Stimulated activated CD4-positive, alpha-beta T cell treated with anti-CD3 and anti-CD28 coated beads, Interleukin-4, amount 100 ng/mL, for 48 hours (primary cell): ENCODE results near the gene PANK4.
"Not testable (repeated sequence)": the region's sequence is repeated elsewhere in the genome, so short reads cannot be mapped to it uniquely, and the experiment has no call there.

Experiments
- DNase-seq, 2 donors: peaks; one replicate each; pipeline ENCODE4 v3.0.0-alpha.2; 2020; ENCODE audit warnings: low read depth in 2 of 2

Gene PANK4

DNA sequence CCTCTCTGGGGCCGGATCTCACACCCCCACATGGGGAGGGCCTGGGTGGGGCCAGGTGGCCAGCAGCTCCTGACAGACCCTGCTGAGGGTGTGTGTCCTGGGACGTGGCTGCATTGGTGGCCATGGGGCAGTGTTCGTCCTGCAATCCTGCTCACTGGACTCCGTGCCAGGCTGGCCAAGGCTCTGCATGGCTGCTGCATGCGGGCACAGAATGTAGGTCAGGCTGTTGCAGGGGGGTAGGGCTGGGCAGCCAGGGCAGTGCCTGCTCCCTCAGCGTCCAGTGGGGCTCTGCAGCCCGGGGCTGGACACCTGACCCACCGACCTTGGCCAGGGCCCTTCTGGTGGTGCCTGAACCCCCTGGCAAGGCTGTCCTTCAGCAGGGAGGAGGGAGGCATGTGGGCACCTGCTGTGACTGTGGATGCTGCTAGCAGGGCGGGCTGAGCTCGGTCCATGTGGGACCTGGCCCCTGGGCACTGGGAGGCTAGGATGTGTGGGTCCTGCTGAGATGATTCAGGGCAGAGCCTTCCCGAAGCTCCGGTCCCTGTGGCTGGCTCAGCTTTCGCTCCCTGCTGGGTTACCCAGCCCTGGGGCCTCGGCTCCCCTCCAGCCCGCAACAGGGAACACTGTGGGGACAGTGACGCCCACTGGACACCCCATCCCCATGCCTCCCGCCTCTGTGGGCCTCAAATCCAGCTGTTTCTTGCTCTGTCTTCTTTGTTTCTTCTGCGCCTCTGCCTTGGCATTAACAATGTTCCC, 65.2 kb downstream of the PANK4 start:
- DNase-seq = no peak

DNA sequence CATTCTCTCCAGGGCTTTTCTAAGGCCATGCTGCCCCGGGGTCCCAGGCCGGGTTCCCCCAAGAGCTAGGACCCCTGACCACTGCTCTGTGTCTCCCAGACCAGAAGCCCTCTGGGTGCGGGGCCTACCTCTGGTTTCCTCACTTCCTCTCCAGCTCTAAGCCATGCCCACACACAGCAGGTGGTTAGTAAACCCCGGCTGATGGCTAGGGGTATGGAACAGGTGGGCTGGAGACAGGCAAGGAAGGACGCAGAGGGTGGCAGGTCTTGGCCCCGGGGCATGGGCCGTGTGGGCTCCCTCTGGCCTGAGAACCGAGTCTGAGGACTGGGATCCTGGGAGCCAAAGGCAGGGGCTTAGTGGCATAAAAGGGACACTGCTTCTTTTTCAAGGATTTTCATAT, 66.2 kb downstream of the PANK4 start:
- DNase-seq = no peak

DNA sequence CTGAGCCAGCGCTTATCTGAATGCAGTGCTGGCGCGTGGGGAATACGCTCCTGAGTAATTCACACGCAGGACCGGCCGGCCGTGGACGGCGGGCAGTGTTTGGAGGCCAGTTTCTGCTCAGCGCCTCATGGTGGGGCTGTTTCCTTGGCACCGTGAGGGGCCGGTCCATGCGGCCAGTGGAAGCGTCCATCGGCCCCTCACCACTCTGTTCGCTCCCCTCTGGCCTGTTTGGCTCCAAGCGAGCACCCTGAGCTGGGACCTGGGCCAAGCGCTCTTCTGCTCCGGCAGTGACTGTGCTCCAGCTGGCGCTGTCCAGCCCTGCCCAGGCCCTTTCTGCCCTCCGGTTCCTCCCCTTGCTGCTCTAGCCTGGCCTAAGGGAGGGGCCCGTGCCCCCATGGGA, 66.6 kb downstream of the PANK4 start:
- no peak for DNase-seq

DNA sequence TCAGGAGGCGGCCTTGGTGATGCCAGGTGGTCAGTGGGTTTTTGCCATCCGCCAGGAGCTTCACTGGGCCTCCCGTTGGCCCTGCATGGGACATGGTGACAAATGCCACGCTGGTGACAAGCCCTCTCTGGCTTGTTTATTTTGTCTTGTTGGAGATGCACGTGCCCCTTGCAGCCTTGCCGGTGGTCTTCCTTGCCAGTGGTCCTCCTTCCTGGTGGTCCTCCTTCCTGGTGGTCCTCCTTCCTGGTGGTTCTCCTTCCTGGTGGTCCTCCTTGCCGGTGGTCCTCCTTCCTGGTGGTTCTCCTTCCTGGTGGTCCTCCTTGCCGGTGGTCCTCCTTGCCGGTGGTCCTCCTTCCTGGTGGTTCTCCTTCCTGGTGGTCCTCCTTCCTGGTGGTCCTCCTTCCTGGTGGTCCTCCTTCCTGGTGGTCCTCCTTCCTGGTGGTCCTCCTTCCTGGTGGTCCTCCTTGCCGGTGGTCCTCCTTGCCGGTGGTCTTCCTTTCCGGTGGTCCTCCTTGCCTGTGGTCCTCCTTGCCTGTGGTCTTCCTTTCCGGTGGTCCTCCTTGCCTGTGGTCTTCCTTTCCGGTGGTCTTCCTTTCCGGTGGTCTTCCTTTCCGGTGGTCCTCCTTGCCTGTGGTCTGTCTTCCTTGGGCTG, 67.2 kb downstream of the PANK4 start:
- DNase-seq = not testable (repeated sequence)

DNA sequence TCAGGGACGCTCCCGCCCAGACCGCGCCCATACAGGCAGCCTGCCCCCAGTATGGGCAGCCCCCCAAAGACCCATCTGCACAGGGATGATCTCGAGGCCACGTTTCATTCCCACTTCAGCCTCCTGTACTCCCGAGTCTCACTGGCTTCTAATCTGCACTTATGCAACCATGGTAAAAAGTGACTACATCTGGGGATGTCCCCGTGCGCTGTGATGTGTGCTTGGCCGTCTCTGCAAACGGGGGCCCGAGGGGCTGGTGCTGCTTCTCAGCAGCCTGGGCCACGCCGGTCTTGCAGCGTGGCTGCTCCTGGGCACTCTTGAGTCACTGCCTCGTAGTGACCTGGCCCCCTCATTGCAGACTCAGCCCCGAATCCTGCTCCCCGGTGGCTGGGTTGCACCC, 67.7 kb downstream of the PANK4 start:
- DNase-seq = no peak
